ENCODE data around the gene GTF3C1. TPM values are rescaled to one million over a fixed set of nuclear protein-coding genes. Genes with fewer than 3 reads are reported as not detected.

The GTF3C1 gene
- polyA plus RNA-seq, 6 donors from 2014 or later: 5.4 to 21.2 (median 16.2) TPM

GRCh38 chr16:27528294-27528693 is 21.4 kb downstream of the GTF3C1 start:
- Mint-ChIP-seq H3K36me3 (peaks cover 51 to 67% of the 10 kb centered on the region in 2 donors), H3K4me3 (no peak overlapping the region), H3K4me1 (peaks cover 0 to 11% (median 10%) of the 10 kb centered on the region in 3 donors), H3K27ac (peak overlapping the region in 1 of 6 donors; percentile 48), H3K9me3 (no peaks in the 10 kb centered on the region), H3K27me3 (no peaks in the 10 kb centered on the region)
- ATAC-seq (ENCODE audit: low read depth in 2 of 2) (no peak), DNase-seq (no peak)

- DNase-seq (no peak), ATAC-seq (ENCODE audit: low read depth in 2 of 2) (no peak)
- Mint-ChIP-seq H3K36me3 (peaks cover 42 to 56% of the 10 kb centered on the region in 2 donors), H3K27ac (no peak overlapping the region), H3K27me3 (no peaks in the 10 kb centered on the region), H3K4me3 (no peak overlapping the region), H3K9me3 (no peaks in the 10 kb centered on the region), H3K4me1 (peaks cover 0 to 13% (median 4%) of the 10 kb centered on the region in 3 donors)
These were observed 23.5 kb downstream of the GTF3C1 start for GRCh38 chr16:27526180-27526579.

- H3K36me3 Mint-ChIP-seq: peaks cover 30 to 42% of the 10 kb centered on the region in 2 donors
- peaks cover 0 to 14% (median 11%) of the 10 kb centered on the region in 3 donors for H3K4me1 Mint-ChIP-seq
These were observed 27.5 kb downstream of the GTF3C1 start for GRCh38 chr16:27522173-27522707.

GRCh38 chr16:27520982-27521673 is 28.6 kb downstream of the GTF3C1 start:
- H3K4me3 Mint-ChIP-seq: no peak overlapping the region
- H3K36me3 Mint-ChIP-seq: peaks cover 28 to 34% of the 10 kb centered on the region in 2 donors
- no peaks in the 10 kb centered on the region for H3K27me3 Mint-ChIP-seq
- no peaks in the 10 kb centered on the region for H3K9me3 Mint-ChIP-seq
- H3K27ac Mint-ChIP-seq: peak overlapping the region in 4 of 6 donors; percentile 17 to 91 (median 48)
- ATAC-seq (ENCODE audit: low read depth in 2 of 2): no peak
- peaks cover 0 to 15% (median 14%) of the 10 kb centered on the region in 3 donors for H3K4me1 Mint-ChIP-seq
- DNase-seq: no peak

More at GRCh38 chr16:27522173-27522707, 27.5 kb downstream of the GTF3C1 start:
- Mint-ChIP-seq H3K27ac (peak overlapping the region in 2 of 6 donors; percentile 8 to 58), H3K27me3 (no peaks in the 10 kb centered on the region), H3K9me3 (no peaks in the 10 kb centered on the region), H3K4me3 (no peak overlapping the region)
- no peak for DNase-seq
- no peak for ATAC-seq (ENCODE audit: low read depth in 2 of 2)

GRCh38 chr16:27518226-27518625 is 31.5 kb downstream of the GTF3C1 start:
- DNase-seq (no peak), ATAC-seq (ENCODE audit: low read depth in 2 of 2) (no peak)
- Mint-ChIP-seq H3K36me3 (peaks cover 11 to 35% of the 10 kb centered on the region in 2 donors), H3K27me3 (no peaks in the 10 kb centered on the region), H3K4me1 (peaks cover 0 to 15% (median 14%) of the 10 kb centered on the region in 3 donors), H3K27ac (no peak overlapping the region), H3K9me3 (no peaks in the 10 kb centered on the region), H3K4me3 (no peak overlapping the region)

GRCh38 chr16:27517664-27518063 is 32.0 kb downstream of the GTF3C1 start:
- H3K9me3 Mint-ChIP-seq: no peaks in the 10 kb centered on the region
- H3K4me1 Mint-ChIP-seq: peaks cover 0 to 15% (median 14%) of the 10 kb centered on the region in 3 donors
- DNase-seq: no peak
- no peaks in the 10 kb centered on the region for H3K27me3 Mint-ChIP-seq
- H3K4me3 Mint-ChIP-seq: no peak overlapping the region
- H3K36me3 Mint-ChIP-seq: peaks cover 6 to 30% of the 10 kb centered on the region in 2 donors
- no peak for ATAC-seq (ENCODE audit: low read depth in 2 of 2)
- peak overlapping the region in 1 of 6 donors; percentile 54 for H3K27ac Mint-ChIP-seq

GRCh38 chr16:27516365-27516764 is 33.3 kb downstream of the GTF3C1 start:
- H3K9me3 Mint-ChIP-seq: no peaks in the 10 kb centered on the region
- H3K27ac Mint-ChIP-seq: peak overlapping the region in 1 of 6 donors; percentile 74
- ATAC-seq (ENCODE audit: low read depth in 2 of 2) (no peak), DNase-seq (no peak)
- no peaks in the 10 kb centered on the region for H3K27me3 Mint-ChIP-seq
- peaks cover 12 to 35% of the 10 kb centered on the region in 2 donors for H3K36me3 Mint-ChIP-seq
- no peak overlapping the region for H3K4me3 Mint-ChIP-seq
- H3K4me1 Mint-ChIP-seq: peaks cover 0 to 14% (median 3%) of the 10 kb centered on the region in 3 donors

- Mint-ChIP-seq H3K4me3 (no peak overlapping the region), H3K36me3 (peaks cover 17 to 39% of the 10 kb centered on the region in 2 donors), H3K27ac (no peak overlapping the region), H3K4me1 (peaks cover 0 to 11% (median 0%) of the 10 kb centered on the region in 3 donors), H3K27me3 (no peaks in the 10 kb centered on the region), H3K9me3 (no peaks in the 10 kb centered on the region)
- ATAC-seq (ENCODE audit: low read depth in 2 of 2) (peak in 1 of 2 donors; percentile 42), DNase-seq (no peak)
These were observed 33.8 kb downstream of the GTF3C1 start for GRCh38 chr16:27515874-27516353.

GRCh38 chr16:27514806-27515205 is 34.9 kb downstream of the GTF3C1 start:
- Mint-ChIP-seq H3K27ac (peak overlapping the region in 2 of 6 donors; percentile 2 to 50), H3K27me3 (no peaks in the 10 kb centered on the region), H3K4me3 (no peak overlapping the region), H3K36me3 (peaks cover 21 to 41% of the 10 kb centered on the region in 2 donors), H3K4me1 (peaks cover 0 to 11% (median 0%) of the 10 kb centered on the region in 3 donors), H3K9me3 (no peaks in the 10 kb centered on the region)
- ATAC-seq (ENCODE audit: low read depth in 2 of 2) (no peak), DNase-seq (no peak)

GRCh38 chr16:27511657-27512448 is 37.9 kb downstream of the GTF3C1 start:
- Mint-ChIP-seq H3K27ac (peak overlapping the region in 1 of 6 donors; percentile 60), H3K36me3 (peaks cover 36 to 37% of the 10 kb centered on the region in 2 donors), H3K9me3 (no peaks in the 10 kb centered on the region), H3K4me3 (no peak overlapping the region), H3K4me1 (peaks cover 0 to 4% (median 0%) of the 10 kb centered on the region in 3 donors), H3K27me3 (no peaks in the 10 kb centered on the region)
- no peak for ATAC-seq (ENCODE audit: low read depth in 2 of 2)
- DNase-seq: no peak

- no peak overlapping the region for H3K27ac Mint-ChIP-seq
- no peaks in the 10 kb centered on the region for H3K27me3 Mint-ChIP-seq
- DNase-seq (no peak), ATAC-seq (ENCODE audit: low read depth in 2 of 2) (no peak)
- H3K4me3 Mint-ChIP-seq: no peak overlapping the region
- H3K9me3 Mint-ChIP-seq: no peaks in the 10 kb centered on the region
- no peaks in the 10 kb centered on the region for H3K4me1 Mint-ChIP-seq
- H3K36me3 Mint-ChIP-seq: peaks cover 44 to 48% of the 10 kb centered on the region in 2 donors
These were observed 41.2 kb downstream of the GTF3C1 start for GRCh38 chr16:27508476-27508875.

- Mint-ChIP-seq H3K27ac (no peak overlapping the region), H3K4me3 (no peak overlapping the region), H3K4me1 (no peaks in the 10 kb centered on the region), H3K9me3 (no peaks in the 10 kb centered on the region), H3K27me3 (no peaks in the 10 kb centered on the region), H3K36me3 (peaks cover 45 to 59% of the 10 kb centered on the region in 2 donors)
- ATAC-seq (ENCODE audit: low read depth in 2 of 2) (no peak), DNase-seq (no peak)
These were observed 42.9 kb downstream of the GTF3C1 start for GRCh38 chr16:27506771-27507170.
